ENCODE results near the gene TGFBR3. TPM values are rescaled to one million over a fixed set of nuclear protein-coding genes. Genes with fewer than 3 reads are reported as not detected.
A peak's percentile ranks its signal among the peaks of the same experiment; 100 is the strongest.

Gene TGFBR3
- total RNA-seq, 2 donors from 2014 or later = 60.8 to 62.4 TPM

- Histone ChIP-seq H3K27ac (no peak overlapping the region), H3K9me3 (no peaks in the 10 kb centered on the region), H3K27me3 (replicated peaks; ENCODE audit: insufficient read depth) (no peaks in the 10 kb centered on the region), H3K4me1 (ENCODE audit: control insufficient read depth in 1 of 2, low read depth in 2 of 2) (peaks cover 4 to 16% of the 10 kb centered on the region in 2 donors), H3K36me3 (no peaks in the 10 kb centered on the region), H3K4me3 (no peak overlapping the region)
- ATAC-seq (ENCODE audit: insufficient number of reproducible peaks, low FRiP score, low read depth) (no peak), DNase-seq (ENCODE audit: low spot score) (no peak)
- TF ChIP-seq CTCF (IDR thresholded peaks at IDR 0.05) = no peak
Observed at GRCh38 chr1:91876781-91877573, 9.0 kb downstream of the TGFBR3 start.

GRCh38 chr1:91876040-91876470, 9.9 kb downstream of the TGFBR3 start:
- no peak for DNase-seq (ENCODE audit: low spot score)
- Histone ChIP-seq H3K9me3 (no peaks in the 10 kb centered on the region), H3K36me3 (no peaks in the 10 kb centered on the region), H3K4me1 (ENCODE audit: control insufficient read depth in 1 of 2, low read depth in 2 of 2) (peaks cover 7 to 16% of the 10 kb centered on the region in 2 donors), H3K27me3 (replicated peaks; ENCODE audit: insufficient read depth) (no peaks in the 10 kb centered on the region), H3K27ac (no peak overlapping the region), H3K4me3 (no peak overlapping the region)
- peak; percentile 24 for ATAC-seq (ENCODE audit: insufficient number of reproducible peaks, low FRiP score, low read depth)
- no peak for TF ChIP-seq CTCF (IDR thresholded peaks at IDR 0.05)

GRCh38 chr1:91874167-91874566, 11.8 kb downstream of the TGFBR3 start:
- Histone ChIP-seq H3K9me3 (no peaks in the 10 kb centered on the region), H3K27me3 (replicated peaks; ENCODE audit: insufficient read depth) (no peaks in the 10 kb centered on the region), H3K36me3 (no peaks in the 10 kb centered on the region), H3K4me3 (no peak overlapping the region), H3K27ac (no peak overlapping the region), H3K4me1 (ENCODE audit: control insufficient read depth in 1 of 2, low read depth in 2 of 2) (peaks cover 7 to 16% of the 10 kb centered on the region in 2 donors)
- ATAC-seq (ENCODE audit: insufficient number of reproducible peaks, low FRiP score, low read depth) (no peak), DNase-seq (ENCODE audit: low spot score) (no peak)
- TF ChIP-seq CTCF (IDR thresholded peaks at IDR 0.05) = no peak

GRCh38 chr1:91872559-91873081, 13.3 kb downstream of the TGFBR3 start:
- Histone ChIP-seq H3K4me3 (no peak overlapping the region), H3K27me3 (replicated peaks; ENCODE audit: insufficient read depth) (no peaks in the 10 kb centered on the region), H3K27ac (no peak overlapping the region), H3K4me1 (ENCODE audit: control insufficient read depth in 1 of 2, low read depth in 2 of 2) (peaks cover 7 to 16% of the 10 kb centered on the region in 2 donors), H3K9me3 (no peaks in the 10 kb centered on the region), H3K36me3 (no peaks in the 10 kb centered on the region)
- no peak for DNase-seq (ENCODE audit: low spot score)
- no peak for TF ChIP-seq CTCF (IDR thresholded peaks at IDR 0.05)
- no peak for ATAC-seq (ENCODE audit: insufficient number of reproducible peaks, low FRiP score, low read depth)

GRCh38 chr1:91872000-91872399, 14.0 kb downstream of the TGFBR3 start:
- no peaks in the 10 kb centered on the region for H3K9me3 ChIP-seq
- H3K4me3 ChIP-seq = no peak overlapping the region
- ATAC-seq (ENCODE audit: insufficient number of reproducible peaks, low FRiP score, low read depth) (no peak), DNase-seq (ENCODE audit: low spot score) (no peak)
- H3K36me3 ChIP-seq = no peaks in the 10 kb centered on the region
- peaks cover 7 to 12% of the 10 kb centered on the region in 2 donors for H3K4me1 ChIP-seq (ENCODE audit: control insufficient read depth in 1 of 2, low read depth in 2 of 2)
- TF ChIP-seq CTCF (IDR thresholded peaks at IDR 0.05) = no peak
- H3K27ac ChIP-seq = no peak overlapping the region
- H3K27me3 ChIP-seq (replicated peaks; ENCODE audit: insufficient read depth) = no peaks in the 10 kb centered on the region
